ENCODE results near the gene PATL1.
"Not testable (repeated sequence)": the region's sequence is repeated elsewhere in the genome, so short reads cannot be mapped to it uniquely, and the experiment has no call there.

PATL1 gene, protein sequence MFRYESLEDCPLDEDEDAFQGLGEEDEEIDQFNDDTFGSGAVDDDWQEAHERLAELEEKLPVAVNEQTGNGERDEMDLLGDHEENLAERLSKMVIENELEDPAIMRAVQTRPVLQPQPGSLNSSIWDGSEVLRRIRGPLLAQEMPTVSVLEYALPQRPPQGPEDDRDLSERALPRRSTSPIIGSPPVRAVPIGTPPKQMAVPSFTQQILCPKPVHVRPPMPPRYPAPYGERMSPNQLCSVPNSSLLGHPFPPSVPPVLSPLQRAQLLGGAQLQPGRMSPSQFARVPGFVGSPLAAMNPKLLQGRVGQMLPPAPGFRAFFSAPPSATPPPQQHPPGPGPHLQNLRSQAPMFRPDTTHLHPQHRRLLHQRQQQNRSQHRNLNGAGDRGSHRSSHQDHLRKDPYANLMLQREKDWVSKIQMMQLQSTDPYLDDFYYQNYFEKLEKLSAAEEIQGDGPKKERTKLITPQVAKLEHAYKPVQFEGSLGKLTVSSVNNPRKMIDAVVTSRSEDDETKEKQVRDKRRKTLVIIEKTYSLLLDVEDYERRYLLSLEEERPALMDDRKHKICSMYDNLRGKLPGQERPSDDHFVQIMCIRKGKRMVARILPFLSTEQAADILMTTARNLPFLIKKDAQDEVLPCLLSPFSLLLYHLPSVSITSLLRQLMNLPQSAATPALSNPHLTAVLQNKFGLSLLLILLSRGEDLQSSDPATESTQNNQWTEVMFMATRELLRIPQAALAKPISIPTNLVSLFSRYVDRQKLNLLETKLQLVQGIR

DNA sequence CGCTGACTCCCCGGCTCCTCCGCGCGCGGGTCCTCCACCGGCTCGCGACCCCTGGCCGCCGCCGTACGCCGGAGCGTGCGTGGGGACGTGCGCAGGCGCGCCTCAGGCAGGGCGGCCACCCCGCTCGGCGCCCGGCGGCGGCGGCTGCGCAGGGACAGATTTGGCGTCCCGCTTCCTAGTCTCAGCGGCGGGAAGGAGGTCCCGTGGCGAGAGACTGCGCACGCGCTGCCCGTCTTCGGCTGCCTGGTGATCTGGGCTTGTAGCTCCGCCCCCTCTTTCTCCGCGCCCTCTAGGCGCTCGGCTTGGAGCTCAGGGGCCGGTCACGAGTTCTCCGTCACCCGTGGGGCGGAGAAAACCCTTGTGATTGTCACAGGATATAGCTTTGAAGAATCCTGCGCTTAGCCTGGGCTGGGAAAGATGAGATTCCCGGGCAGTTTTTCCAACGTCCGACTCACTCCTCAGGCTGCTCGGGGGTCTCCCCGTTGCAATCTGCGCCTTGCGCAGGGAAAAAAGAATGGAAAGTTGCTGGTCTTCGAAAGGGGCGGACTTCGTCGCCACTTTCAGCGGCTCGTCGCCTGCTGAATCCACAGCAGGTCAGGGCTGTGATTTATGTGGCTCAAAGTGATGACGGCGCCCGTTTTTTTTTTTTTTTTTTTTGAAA lies at the start of gene PATL1:
TSS of gene PATL1 (minus strand) at position 88 of the 661 bp plus-strand sequence. CDS start 142 bp downstream, outside the sequence.
- peak within 1 kb of the TSS; percentile 77 to 98 (median 95) for H3K4me3 ChIP-seq
- H3K27ac ChIP-seq, result peak within 1 kb of the TSS; percentile 90 to 99 (median 97)

DNA sequence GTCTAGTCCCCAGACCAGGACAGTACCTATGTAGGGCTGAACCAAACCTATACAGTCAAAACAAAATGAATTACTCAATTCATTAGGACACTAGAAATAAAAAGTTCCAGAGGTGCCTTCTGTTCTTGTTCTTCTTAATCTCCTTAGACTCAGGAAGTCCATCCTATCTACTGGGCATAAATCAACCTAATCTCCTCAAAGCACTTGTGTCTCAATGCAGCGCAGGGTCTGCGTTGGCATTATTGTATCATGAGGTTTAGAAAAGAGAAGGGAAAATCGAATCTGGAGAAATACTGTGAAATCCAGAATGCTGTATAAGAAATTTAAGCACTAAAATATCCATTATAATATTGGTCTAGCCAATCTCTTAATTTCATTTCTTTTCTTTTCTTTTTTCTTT lies 47.2 kb upstream of the PATL1 start:
- H3K27ac ChIP-seq, result no peak overlapping the region
- no peak overlapping the region for H3K4me3 ChIP-seq

DNA sequence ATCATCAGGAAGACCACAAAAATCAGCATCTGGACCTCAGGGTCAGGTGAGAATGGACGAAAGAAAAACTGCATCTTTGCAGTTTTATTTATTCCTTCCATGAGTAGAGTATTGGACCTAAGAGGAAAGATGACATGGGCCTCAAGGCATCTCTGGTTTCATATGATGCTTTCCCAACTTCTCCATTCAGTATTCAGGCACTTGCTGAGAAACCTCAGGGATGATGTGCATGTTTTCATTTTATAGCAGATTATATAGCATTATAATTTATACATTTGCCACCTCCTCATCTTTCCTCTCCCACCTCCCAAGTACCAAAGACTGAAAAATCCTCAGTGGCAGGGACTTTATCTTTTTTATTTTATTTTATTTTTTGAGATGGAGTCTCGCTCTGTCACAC lies 44.9 kb upstream of the PATL1 start, which contains the start of gene OR10V1:
TSS of gene OR10V1 (minus strand) at position 101 of the 400 bp plus-strand sequence. CDS start at position 101, 0 bp downstream.
- Histone ChIP-seq H3K4me3 (no peak within 1 kb of the TSS), H3K27ac (no peak within 1 kb of the TSS)

DNA sequence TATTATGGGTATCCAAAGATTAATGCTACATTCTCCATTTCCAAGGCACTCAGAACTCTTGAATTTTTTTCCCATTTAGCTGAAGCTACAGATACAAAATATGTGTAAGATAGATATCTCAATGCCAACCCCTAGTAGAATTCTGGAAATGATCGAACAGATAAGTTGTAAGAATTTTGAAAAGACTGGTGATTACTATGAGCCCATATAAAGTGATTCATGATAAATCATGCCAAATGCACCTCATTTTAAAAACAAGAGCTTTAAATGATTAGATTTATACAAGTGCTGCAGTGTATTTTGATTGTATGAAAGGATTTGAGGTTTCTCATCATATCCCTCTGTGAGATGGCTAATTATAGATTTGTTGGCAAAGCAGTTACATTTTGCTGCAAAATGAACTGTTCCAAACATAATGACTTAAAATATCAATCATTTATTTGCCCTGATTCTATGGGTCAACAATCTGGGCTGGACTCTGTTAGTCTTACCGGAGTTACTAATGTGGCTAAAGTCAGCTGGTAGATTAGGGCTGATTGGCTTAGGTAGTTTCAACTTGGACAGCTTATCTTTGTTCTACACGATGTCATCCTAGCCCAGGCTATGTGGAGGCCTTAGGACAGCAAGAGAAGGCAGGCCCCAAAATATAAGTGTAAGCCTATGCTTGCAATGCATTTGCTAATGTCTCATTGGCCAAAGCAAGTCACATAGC lies 41.5 kb upstream of the PATL1 start:
- no peak overlapping the region for H3K4me3 ChIP-seq
- H3K27ac ChIP-seq, result no peak overlapping the region

DNA sequence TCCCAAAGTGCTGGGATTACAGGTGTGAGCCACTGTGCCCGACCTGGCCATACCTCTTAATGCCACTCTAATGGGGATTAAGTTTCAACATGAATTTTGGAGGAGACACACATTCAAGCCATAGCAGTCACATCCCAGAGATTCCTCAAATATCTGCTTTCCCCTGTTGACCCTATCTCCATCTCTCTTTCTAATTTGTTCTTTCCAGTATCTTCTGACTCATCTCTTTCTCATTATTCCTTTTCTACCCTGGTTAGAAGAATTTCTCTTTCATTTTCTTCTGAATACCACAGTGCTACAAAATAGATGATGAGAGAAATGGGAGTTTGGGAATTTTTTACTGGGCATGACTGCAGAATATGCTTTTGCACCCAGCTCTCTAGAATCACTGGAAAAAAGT lies 39.7 kb upstream of the PATL1 start:
- Histone ChIP-seq H3K4me3 (no peak overlapping the region), H3K27ac (no peak overlapping the region)

DNA sequence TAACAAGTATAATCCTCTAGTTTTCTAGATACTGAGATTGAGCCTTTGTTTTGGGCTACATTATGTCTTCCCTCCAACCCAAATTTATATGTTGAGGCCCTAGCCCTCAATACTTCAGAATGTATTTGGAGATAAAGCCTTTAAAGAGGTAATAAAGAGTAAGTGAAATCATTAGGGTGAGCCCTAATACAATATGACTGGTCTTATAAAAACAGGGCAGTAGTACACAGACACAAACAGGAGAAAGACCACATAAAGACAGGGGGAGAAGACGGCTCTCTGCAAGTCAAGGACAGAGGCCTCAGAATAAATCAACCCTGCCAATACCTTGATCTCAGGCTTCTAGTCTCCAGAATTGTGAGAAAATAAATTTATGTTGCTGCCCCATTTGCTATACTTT lies 38.5 kb upstream of the PATL1 start:
- Histone ChIP-seq H3K4me3 (no peak overlapping the region), H3K27ac (no peak overlapping the region)

DNA sequence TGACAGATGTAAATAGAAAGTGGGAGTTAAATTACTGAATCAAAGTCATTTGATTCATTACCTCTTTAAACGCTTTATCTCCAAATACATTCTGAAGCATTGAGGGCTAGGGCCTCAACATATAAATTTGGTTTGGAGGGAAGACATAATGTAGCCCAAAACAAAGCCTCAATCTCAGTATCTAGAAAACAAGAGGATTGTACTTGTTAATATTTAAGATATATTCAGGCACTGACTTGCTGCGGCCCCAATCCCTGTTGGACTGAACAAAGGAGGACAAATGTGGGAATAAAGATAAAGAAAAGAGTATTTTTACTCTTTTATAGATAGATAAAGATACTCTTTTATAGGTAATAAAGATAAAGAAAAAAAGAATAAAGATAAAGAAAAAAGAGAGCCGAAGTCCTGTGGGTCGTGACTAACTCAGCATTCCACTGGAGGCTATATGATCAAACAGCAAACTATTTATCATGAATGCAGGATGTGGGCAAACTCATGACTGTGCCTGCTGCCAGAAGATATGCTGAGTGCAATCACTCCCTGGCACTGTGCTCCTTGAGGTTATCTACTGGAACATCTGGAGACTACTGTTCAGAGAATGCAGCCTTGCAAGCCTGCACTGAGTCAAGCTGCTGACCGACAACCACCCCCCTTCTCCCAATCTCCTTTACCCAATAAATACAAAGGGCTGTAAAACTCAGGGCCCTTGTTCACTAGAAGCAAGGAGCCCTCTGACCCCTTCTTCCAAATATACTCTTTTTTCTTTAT lies 37.9 kb upstream of the PATL1 start:
- Histone ChIP-seq H3K27ac (peak overlapping the region in 3 of 21 experiments; percentile 13 to 51 (median 35)), H3K4me3 (no peak overlapping the region)

DNA sequence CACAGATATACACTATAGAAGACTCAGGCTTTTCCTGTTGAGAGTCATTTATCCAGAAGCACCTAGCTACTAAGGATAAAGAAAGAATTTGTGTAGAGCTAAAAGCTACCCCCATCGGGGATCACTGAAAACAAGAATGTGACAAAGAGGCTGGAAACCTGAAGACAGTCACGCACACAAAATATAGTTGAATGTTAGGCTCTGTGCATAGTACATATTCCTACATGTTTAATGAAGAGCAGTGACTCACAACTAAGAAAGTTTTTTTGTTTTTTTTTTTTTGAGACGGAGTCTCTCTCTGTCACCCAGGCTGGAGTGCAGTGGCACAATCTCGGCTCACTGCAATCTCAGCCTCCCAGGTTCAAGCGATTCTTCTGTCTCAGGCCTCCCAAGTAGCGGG lies 36.5 kb upstream of the PATL1 start:
- H3K27ac ChIP-seq, result no peak overlapping the region
- no peak overlapping the region for H3K4me3 ChIP-seq

DNA sequence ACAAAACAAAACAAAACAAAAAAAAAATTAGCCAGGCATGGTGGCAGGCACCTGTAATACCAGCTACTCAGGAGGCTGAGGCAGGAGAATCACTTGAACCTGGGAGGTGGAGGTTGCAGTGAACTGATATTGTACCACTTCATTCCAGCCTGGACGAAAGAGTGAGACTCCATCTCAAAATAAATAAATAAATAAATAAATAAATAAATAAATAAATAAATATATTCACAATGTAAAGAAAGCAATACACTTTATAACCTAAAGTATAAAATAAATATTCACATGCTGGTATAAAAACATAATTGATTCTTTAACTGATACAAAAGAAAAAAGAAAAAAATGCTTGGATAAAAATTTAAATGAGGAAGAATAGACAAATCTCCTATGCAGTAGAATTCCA lies 34.7 kb upstream of the PATL1 start:
- H3K4me3 ChIP-seq, H3K27ac ChIP-seq: not testable (repeated sequence)

DNA sequence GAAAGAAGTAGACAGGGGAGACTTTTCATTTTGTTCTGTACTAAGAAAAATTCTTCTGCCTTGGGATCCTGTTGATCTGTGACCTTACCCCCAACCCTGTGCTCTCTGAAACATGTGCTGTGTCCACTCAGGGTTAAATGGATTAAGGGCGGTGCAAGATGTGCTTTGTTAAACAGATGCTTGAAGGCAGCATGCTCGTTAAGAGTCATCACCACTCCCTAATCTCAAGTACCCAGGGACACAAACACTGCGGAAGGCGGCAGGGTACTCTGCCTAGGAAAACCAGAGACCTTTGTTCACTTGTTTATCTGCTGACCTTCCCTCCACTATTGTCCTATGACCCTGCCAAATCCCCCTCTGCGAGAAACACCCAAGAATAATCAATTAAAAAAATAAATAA lies 31.3 kb upstream of the PATL1 start:
- H3K4me3 ChIP-seq, H3K27ac ChIP-seq: not testable (repeated sequence)

DNA sequence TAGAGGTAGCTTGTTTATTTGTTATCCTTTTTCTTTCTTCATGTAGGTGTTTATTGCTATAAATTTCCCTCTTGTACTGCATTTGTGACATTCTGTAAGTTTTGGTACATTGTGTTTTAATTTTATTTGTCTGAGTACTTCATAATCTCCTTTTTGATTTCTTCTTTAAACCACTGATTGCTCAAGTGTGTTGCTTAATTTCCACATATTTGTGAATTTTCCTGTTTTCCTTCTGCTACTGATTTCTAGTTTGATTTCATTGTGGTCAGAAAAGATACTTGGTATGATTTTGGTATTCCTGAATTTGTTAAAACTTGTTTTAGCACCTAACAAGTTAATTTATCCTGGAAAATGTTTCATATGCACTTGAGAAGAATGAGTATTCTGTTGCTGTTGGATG lies 29.7 kb upstream of the PATL1 start:
- Histone ChIP-seq H3K4me3 (no peak overlapping the region), H3K27ac (no peak overlapping the region)

DNA sequence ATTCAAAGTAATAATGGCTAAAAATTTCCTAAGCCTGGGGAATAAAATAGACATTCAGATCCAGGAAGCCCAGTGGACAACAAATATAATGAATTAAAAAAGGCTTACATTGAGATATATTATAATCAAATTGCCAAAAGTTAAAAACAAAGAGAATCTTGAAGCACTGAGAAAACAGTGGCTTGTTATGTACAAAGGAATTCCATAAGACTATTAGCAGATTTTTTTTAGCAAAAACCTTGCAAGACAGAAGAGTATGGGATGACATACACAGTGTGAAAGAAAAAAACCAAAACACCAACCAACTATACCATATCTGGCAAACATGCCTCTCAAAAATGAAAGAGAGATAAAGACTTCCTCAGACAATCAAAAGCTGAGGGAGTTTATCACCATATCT lies 24.1 kb upstream of the PATL1 start:
- no peak overlapping the region for H3K27ac ChIP-seq
- H3K4me3 ChIP-seq, result no peak overlapping the region

DNA sequence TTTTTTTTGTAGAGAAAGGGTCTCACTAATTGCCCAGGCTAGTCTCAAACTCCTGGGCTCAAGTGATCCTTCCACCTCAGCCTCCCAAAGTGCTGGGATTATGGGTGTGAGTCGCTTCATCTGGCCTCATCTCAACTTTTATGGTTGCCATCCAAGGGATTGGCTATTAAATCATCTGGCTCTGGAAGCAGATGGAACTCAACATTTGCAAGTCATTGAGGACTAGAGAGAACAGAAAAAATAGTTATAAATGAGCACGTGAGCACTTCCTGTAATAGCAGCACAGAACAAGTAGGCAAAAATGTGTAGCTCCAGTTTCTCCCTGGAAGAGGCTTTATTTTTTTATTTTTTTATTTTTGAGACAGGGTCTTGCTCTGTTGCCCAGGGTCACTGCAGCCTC lies 22.3 kb upstream of the PATL1 start:
- no peak overlapping the region for H3K4me3 ChIP-seq
- no peak overlapping the region for H3K27ac ChIP-seq

DNA sequence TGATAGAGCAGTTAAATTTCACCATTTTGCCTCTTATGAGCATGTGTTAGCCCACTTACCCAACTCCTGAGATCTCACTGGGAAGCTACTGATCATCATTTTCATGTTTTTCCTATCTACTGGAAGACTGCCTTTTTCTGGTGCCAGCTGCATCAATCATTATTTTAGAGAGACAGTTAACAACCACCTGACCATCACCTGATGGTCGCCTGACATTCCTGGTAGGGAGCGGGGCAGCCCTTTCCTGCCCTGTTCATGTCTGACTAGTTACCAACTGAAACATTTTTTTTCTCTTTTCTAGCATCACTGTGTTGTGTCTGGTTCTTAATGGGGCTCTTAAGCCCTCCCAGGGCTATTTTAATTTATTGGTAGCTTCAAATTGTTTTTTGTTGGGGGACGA lies 20.2 kb upstream of the PATL1 start:
- Histone ChIP-seq H3K27ac (no peak overlapping the region), H3K4me3 (no peak overlapping the region)

DNA sequence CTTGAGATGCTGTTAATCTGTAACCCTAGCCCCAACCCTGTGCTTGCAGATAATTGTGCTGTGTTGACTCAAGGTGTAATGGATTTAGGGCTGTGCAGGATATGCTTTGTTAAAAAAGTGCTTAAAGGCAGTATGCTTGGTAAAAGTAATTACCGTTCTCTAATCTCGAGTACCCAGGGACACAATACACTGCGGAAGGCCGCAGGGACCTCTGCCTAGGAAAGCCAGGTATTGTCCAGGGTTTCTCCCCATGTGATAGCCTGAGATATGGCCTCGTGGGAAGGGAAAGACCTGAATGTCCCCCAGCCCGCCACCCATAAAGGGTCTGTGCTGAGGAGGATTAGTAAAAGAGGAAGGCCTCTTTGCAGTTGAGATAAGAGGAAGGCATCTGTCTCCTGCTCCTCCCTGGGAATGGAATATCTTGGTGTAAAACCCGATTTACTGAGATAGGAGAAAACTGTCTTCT lies 12.5 kb upstream of the PATL1 start:
- not testable (repeated sequence) for H3K4me3 ChIP-seq, H3K27ac ChIP-seq

DNA sequence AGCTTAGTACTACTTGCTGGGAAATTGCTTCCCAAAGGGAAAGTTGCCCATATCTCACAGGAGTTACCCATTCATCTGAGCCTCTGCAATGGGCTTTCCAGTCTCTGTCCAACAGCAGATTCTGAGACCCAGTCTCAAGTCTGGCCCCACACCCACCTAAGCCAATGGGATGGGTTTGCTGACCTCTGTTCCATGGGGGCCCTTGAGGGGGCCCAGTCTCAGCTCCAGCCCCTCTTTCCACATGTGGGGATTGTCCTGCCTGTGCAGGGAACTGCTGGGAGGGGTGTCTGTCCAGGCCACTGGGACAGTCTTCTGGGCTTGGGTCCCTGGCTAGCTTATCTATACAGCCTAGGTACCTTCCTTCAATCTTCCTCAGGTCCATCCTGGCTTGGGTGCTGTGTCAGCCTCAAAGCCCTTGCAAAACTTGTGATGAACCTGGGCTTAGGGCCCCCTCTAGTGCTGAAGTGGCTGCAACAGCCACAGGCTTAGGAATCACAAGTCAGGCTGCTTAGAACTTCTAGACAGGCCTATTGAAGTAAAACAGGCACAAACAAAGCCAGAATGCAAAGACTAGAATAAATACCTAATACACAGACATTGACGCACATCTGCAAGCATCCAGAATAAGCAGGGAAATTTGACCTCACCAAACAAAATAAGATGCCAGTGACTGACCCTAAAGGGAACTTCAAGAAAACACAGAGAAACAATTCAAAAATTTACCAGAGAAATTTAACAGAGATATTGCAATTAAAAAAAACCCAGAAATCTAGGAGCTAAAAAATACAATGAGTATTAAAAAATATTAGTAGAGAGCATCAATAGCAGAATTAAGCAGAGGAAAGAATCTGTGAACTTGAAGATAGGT lies 11.7 kb upstream of the PATL1 start:
- no peak overlapping the region for H3K4me3 ChIP-seq

DNA sequence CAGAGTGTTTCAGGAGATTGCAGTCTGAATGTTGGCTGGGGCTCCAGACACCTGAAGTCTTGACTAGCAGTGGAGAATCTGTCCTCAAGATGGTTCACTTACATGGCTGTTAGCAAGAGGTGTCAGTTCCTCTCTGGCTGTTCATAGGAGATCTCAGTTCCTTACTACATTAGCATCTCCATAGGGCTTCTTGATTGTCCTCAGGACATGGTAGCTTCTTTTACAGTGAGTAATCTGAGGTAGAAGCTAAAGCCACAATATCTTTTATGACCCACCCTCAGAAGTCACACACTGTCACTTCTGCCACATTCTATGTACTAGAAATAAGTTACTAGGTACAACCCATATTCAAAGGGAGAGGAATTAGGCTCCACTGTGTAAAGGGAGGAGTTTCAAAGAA lies 10.5 kb upstream of the PATL1 start:
- Histone ChIP-seq H3K27ac (no peak overlapping the region), H3K4me3 (no peak overlapping the region)

More for the DNA sequence above, 11.7 kb upstream of the PATL1 start:
- no peak overlapping the region for H3K27ac ChIP-seq

DNA sequence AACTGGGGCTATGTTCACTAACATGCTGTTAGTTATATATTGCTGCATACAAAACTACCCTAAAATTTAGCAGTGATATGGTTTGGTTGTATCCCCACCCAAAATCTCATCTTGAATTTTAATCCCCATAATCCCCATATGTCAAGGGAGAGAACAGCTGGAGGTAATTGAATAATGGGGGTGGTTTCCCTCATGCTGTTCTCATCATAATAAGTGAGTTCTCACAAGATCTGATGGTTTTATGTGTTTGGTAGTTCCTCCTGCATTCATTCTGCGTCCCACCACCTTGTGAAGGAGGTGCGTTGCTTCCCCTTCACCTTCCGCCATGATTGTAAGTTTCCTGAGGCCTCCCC lies 10.0 kb upstream of the PATL1 start:
- no peak overlapping the region for H3K4me3 ChIP-seq
- no peak overlapping the region for H3K27ac ChIP-seq
